Glutamatergic neuron (in vitro differentiated cells): Measurements from ENCODE around the gene BCAS4. TPM values are rescaled to one million over a fixed set of nuclear protein-coding genes. Genes with fewer than 3 reads are reported as not detected.

ENCODE experiments used
- DNase-seq: peaks from one replicate; pipeline ENCODE4 v3.0.0; 2022
- H3K27ac Mint-ChIP-seq: one replicate; pipeline ENCODE4 v1.8.0; 2020; ENCODE audit warnings: mild to moderate bottlenecking, mixed read lengths, inconsistent platforms; ENCODE audit not compliant: unreplicated experiment
- H3K27me3 Mint-ChIP-seq: one replicate; pipeline ENCODE4 v1.8.0; 2020; ENCODE audit warnings: mild to moderate bottlenecking, moderate library complexity, mixed read lengths, inconsistent platforms; ENCODE audit not compliant: unreplicated experiment
- H3K36me3 Mint-ChIP-seq: one replicate; pipeline ENCODE4 v1.8.0; 2020; ENCODE audit warnings: mild to moderate bottlenecking, mixed read lengths, inconsistent platforms; ENCODE audit not compliant: unreplicated experiment
- H3K4me1 Mint-ChIP-seq: one replicate; pipeline ENCODE4 v1.8.0; 2020; ENCODE audit warnings: mild to moderate bottlenecking, low read depth, mixed read lengths, inconsistent platforms; ENCODE audit not compliant: unreplicated experiment
- H3K4me3 Mint-ChIP-seq: one replicate; pipeline ENCODE4 v1.8.0; 2020; ENCODE audit warnings: mild to moderate bottlenecking, mixed read lengths, inconsistent platforms; ENCODE audit not compliant: unreplicated experiment
- H3K9me3 Mint-ChIP-seq: one replicate; pipeline ENCODE4 v1.8.0; 2020; ENCODE audit warnings: mild to moderate bottlenecking, moderate library complexity, mixed read lengths, inconsistent platforms; ENCODE audit not compliant: unreplicated experiment
- total RNA-seq: library from RNA; stranded (reverse); fragmentation: NEBNext Ultra II Directional; extraction: Animal tissue kit (Norgen Biotek cat#: 25700); gene quantifications from one replicate; pipeline ENCODE4 v1.2.1, GENCODE V29; 2021; ENCODE audit not compliant: unreplicated experiment
- TF ChIP-seq, protein P1 (sequence below): fragments of 200-600 bp; sonication (generic); IDR thresholded peaks from one replicate; pipeline ENCODE4 v1.5.0; 2021; ENCODE audit not compliant: partially characterized antibody, unreplicated experiment

BCAS4 gene
- total RNA-seq, 1 donor from 2014 or later, result 5.5 TPM

DNA sequence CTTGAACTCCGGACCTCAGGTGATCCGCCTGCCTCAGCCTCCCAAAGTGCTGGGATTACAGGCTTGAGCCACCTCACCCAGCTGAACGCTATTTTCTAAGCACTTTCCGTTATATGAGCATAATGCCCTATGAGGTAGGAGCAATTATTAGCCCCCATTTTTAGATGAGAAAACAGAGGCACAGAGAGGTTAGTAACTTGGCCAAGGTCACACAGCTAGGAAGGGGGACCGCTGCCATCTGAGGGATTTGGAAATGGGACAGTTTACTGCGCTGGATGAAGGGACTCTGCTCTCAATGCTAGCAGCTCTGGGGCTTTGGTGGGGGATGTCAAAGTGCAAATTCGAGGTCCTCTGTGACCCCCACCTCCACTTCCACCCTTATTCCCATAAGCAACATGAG lies 62.5 kb downstream of the BCAS4 start:
- no peak overlapping the region for H3K27ac Mint-ChIP-seq
- no peak for DNase-seq
- peaks cover 4% of the 10 kb centered on the region for H3K9me3 Mint-ChIP-seq
- peaks cover 2% of the 10 kb centered on the region for H3K4me1 Mint-ChIP-seq
- no peak overlapping the region for H3K4me3 Mint-ChIP-seq
- H3K36me3 Mint-ChIP-seq, result no peaks in the 10 kb centered on the region
- peaks cover 4% of the 10 kb centered on the region for H3K27me3 Mint-ChIP-seq
- TF ChIP-seq, protein P1, sequence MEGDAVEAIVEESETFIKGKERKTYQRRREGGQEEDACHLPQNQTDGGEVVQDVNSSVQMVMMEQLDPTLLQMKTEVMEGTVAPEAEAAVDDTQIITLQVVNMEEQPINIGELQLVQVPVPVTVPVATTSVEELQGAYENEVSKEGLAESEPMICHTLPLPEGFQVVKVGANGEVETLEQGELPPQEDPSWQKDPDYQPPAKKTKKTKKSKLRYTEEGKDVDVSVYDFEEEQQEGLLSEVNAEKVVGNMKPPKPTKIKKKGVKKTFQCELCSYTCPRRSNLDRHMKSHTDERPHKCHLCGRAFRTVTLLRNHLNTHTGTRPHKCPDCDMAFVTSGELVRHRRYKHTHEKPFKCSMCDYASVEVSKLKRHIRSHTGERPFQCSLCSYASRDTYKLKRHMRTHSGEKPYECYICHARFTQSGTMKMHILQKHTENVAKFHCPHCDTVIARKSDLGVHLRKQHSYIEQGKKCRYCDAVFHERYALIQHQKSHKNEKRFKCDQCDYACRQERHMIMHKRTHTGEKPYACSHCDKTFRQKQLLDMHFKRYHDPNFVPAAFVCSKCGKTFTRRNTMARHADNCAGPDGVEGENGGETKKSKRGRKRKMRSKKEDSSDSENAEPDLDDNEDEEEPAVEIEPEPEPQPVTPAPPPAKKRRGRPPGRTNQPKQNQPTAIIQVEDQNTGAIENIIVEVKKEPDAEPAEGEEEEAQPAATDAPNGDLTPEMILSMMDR, result no peak

DNA sequence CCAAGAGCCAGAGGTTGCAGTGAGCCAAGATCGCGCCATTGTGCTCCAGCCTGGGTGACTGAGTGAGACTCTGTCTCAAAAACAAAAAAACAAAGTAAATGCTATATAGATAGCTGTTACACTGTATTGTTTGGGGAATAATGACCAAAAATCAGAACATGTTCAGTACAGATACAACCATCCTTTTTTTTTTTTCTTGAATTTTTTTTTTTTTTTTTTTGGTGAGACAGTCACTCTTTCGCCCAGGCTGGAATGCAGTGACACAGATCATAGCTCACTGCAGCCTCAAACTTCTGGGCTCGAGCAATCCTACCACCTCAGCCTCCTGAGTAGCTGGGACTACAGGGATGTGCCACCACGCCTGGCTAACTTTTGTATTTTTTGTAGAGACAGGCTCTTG lies 63.7 kb downstream of the BCAS4 start:
- peaks cover 4% of the 10 kb centered on the region for H3K9me3 Mint-ChIP-seq
- no peak overlapping the region for H3K27ac Mint-ChIP-seq
- peaks cover 4% of the 10 kb centered on the region for H3K27me3 Mint-ChIP-seq
- peaks cover 2% of the 10 kb centered on the region for H3K4me1 Mint-ChIP-seq
- no peak for DNase-seq
- H3K36me3 Mint-ChIP-seq, result no peaks in the 10 kb centered on the region
- no peak overlapping the region for H3K4me3 Mint-ChIP-seq
- TF ChIP-seq, protein P1, result no peak

DNA sequence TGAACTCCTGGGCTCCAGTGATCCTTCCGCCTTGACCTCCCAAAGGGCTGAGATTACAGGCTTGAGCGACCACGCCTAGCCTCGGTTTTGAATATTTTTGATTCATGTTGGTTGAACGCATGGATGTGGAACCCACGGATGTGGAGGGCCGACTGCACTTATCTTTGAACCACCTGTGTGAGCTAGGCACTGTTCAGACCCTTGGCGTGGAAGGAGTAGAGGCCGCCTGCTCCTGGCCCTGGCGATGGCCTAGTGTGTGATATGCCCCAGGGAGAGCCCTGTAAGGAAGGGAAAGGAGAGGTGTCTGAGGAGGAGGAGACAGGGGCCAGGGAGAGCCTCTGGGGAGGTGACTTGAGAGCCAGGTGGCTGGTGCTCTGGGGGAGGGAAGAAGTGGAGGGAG lies 64.3 kb downstream of the BCAS4 start:
- DNase-seq, result no peak
- H3K36me3 Mint-ChIP-seq, result no peaks in the 10 kb centered on the region
- TF ChIP-seq, protein P1, result no peak
- H3K4me3 Mint-ChIP-seq, result no peak overlapping the region
- peaks cover 5% of the 10 kb centered on the region for H3K4me1 Mint-ChIP-seq
- H3K27me3 Mint-ChIP-seq, result peaks cover 4% of the 10 kb centered on the region
- peaks cover 4% of the 10 kb centered on the region for H3K9me3 Mint-ChIP-seq
- H3K27ac Mint-ChIP-seq, result no peak overlapping the region

- H3K4me3 Mint-ChIP-seq, result no peak overlapping the region
- H3K9me3 Mint-ChIP-seq, result no peaks in the 10 kb centered on the region
- peaks cover 5% of the 10 kb centered on the region for H3K4me1 Mint-ChIP-seq
- H3K27me3 Mint-ChIP-seq, result no peaks in the 10 kb centered on the region
- DNase-seq, result no peak
- TF ChIP-seq, protein P1, result no peak
- H3K27ac Mint-ChIP-seq, result no peak overlapping the region
- H3K36me3 Mint-ChIP-seq, result no peaks in the 10 kb centered on the region
Measured at GRCh38 chr20:50861012-50861411, 66.2 kb downstream of the BCAS4 start.

GRCh38 chr20:50862546-50862945 lies 67.7 kb downstream of the BCAS4 start:
- H3K27ac Mint-ChIP-seq, result no peak overlapping the region
- H3K4me3 Mint-ChIP-seq, result no peak overlapping the region

More at GRCh38 chr20:50862546-50862945, 67.7 kb downstream of the BCAS4 start:
- Mint-ChIP-seq H3K36me3 (no peaks in the 10 kb centered on the region), H3K27me3 (no peaks in the 10 kb centered on the region), H3K9me3 (peaks cover 2% of the 10 kb centered on the region), H3K4me1 (peaks cover 5% of the 10 kb centered on the region)
- TF ChIP-seq, protein P1, result no peak
- no peak for DNase-seq
